ENCODE data around the gene PHACTR1. TPM values are rescaled to one million over a fixed set of nuclear protein-coding genes. Genes with fewer than 3 reads are reported as not detected.

The PHACTR1 gene
- total RNA-seq, 1 experiment from 2014 or later, result 0.21 TPM

DNA sequence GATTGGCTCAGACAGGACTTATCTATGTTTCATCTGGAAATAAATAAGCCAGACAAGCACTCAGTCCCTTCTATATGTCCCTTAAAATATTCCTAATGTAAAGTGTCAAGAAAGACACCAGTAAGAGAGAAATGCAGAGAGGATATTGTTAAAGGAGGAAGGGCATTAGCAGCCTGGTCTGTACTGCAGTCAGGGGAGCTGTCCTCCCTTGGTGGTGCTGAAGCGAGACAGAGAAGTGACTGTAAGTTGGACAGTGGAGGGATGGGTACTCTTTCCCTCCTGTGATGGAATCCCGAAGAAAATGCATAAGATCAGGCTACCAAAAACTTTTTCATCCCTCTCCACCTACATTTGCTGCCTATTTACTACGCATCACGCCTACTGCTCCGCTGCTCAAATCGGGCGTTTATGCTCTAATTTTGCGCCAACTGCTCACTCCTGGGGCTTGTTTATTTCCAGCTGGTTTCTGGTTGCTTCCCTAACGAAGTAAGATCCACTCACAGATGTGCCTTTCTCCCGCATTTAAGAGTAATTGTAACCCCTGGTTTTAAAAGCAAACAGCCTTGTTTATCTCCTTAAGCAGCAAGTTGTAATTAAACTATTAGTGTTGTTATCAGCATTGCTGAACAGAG lies 35.2 kb downstream of the PHACTR1 start:
- DNase-seq, result peak; percentile 59
- intact Hi-C loops (cut with micrococcal nuclease; ENCODE audit: unreplicated experiment), result no loop called here
- no TSS peak for BruUV-seq (replicated peaks)
- Mint-ChIP-seq H3K9me3 (ENCODE audit: low read depth, unreplicated experiment) (no peaks in the 10 kb centered on the region), H3K27me3 (ENCODE audit: unreplicated experiment) (peaks cover 55% of the 10 kb centered on the region), H3K36me3 (ENCODE audit: insufficient read depth, unreplicated experiment) (no peaks in the 10 kb centered on the region), H3K4me3 (ENCODE audit: low read depth, unreplicated experiment) (no peak overlapping the region), H3K4me1 (ENCODE audit: low read depth, unreplicated experiment) (no peaks in the 10 kb centered on the region), H3K27ac (ENCODE audit: unreplicated experiment) (no peak overlapping the region)
- TF ChIP-seq, protein P1, sequence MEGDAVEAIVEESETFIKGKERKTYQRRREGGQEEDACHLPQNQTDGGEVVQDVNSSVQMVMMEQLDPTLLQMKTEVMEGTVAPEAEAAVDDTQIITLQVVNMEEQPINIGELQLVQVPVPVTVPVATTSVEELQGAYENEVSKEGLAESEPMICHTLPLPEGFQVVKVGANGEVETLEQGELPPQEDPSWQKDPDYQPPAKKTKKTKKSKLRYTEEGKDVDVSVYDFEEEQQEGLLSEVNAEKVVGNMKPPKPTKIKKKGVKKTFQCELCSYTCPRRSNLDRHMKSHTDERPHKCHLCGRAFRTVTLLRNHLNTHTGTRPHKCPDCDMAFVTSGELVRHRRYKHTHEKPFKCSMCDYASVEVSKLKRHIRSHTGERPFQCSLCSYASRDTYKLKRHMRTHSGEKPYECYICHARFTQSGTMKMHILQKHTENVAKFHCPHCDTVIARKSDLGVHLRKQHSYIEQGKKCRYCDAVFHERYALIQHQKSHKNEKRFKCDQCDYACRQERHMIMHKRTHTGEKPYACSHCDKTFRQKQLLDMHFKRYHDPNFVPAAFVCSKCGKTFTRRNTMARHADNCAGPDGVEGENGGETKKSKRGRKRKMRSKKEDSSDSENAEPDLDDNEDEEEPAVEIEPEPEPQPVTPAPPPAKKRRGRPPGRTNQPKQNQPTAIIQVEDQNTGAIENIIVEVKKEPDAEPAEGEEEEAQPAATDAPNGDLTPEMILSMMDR (IDR thresholded peaks at IDR 0.05; ENCODE audit: unreplicated experiment), result no peak
- CTCF ChIA-PET, result interaction anchor here (0.6 kb wide), 1 partner anchor 516 kb away, joined by 4 read pairs; no protein-coding TSS in a partner anchor

DNA sequence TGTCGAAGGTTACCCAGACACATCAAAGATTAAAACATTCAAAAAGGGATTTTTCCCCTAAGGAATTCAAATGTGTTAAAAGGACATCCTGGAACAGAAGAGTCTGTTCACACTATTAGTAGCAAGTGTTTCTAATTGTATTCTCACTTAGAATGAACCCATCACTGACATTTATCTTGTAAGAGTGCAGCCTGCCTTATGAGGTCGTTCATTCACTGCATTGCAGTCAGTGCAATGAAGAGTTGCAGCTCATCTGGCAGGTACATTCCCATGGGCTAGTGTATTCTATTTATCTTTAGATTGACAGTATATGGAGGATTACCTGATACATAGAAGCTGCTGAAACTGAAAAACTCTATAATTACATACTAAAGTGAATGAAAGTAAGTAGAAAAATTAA lies 36.5 kb downstream of the PHACTR1 start:
- BruUV-seq (replicated peaks), result no TSS peak
- TF ChIP-seq, protein P1 (IDR thresholded peaks at IDR 0.05; ENCODE audit: unreplicated experiment), result no peak
- H3K4me1 Mint-ChIP-seq (ENCODE audit: low read depth, unreplicated experiment), result no peaks in the 10 kb centered on the region
- DNase-seq, result no peak
- H3K36me3 Mint-ChIP-seq (ENCODE audit: insufficient read depth, unreplicated experiment), result no peaks in the 10 kb centered on the region
- no peak overlapping the region for H3K27ac Mint-ChIP-seq (ENCODE audit: unreplicated experiment)
- H3K9me3 Mint-ChIP-seq (ENCODE audit: low read depth, unreplicated experiment), result no peaks in the 10 kb centered on the region
- no peak overlapping the region for H3K4me3 Mint-ChIP-seq (ENCODE audit: low read depth, unreplicated experiment)
- CTCF ChIA-PET, result interaction anchor here (0.5 kb wide), 1 partner anchor 1670 kb away, joined by 5 read pairs; no protein-coding TSS in a partner anchor
- intact Hi-C loops (cut with micrococcal nuclease; ENCODE audit: unreplicated experiment), result no loop called here
- peaks cover 55% of the 10 kb centered on the region for H3K27me3 Mint-ChIP-seq (ENCODE audit: unreplicated experiment)

DNA sequence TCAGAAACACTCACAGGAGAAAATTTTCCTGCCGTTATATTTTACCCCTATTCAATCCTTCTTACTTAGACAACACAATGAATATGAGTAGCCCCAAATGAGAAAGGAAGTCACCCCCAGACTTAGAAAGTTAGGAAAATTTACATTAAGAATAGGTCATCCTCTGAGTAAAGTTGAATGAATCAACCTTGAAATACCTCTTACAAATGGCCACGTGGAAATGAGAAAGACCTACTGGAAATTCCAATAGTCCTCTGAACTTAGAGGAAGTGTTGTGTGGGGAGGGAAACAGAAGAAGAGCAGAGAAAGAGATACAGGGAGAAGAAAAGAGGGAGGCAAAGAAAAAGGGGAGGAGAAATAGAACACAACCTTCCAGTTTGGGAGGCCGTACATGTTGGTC lies 43.7 kb downstream of the PHACTR1 start:
- CTCF ChIA-PET, result no interaction called here
- Mint-ChIP-seq H3K27me3 (ENCODE audit: unreplicated experiment) (peaks cover 60% of the 10 kb centered on the region), H3K4me3 (ENCODE audit: low read depth, unreplicated experiment) (no peak overlapping the region), H3K27ac (ENCODE audit: unreplicated experiment) (no peak overlapping the region), H3K36me3 (ENCODE audit: insufficient read depth, unreplicated experiment) (no peaks in the 10 kb centered on the region), H3K4me1 (ENCODE audit: low read depth, unreplicated experiment) (no peaks in the 10 kb centered on the region), H3K9me3 (ENCODE audit: low read depth, unreplicated experiment) (no peaks in the 10 kb centered on the region)
- no peak for DNase-seq
- TF ChIP-seq, protein P1 (IDR thresholded peaks at IDR 0.05; ENCODE audit: unreplicated experiment), result no peak
- BruUV-seq (replicated peaks), result no TSS peak
- intact Hi-C loops (cut with micrococcal nuclease; ENCODE audit: unreplicated experiment), result no loop called here

DNA sequence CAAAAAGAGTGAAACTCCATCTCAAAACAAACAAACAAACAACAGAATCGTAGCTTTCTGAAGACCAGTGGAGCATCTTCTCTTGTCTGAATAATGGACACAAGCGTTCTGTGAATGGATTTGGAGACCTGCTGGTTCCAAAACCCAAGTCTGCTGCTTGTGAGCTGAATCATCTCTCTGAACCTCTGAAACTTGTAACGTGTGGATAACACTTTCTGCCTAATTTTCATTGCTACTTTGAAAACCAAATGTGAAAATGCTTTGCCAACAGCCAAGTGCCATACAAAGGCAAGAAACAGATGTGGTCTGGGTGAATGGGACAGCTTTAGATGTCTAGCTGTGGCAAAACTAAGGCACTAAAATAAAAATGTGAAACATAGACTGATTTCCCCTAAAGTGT lies 44.3 kb downstream of the PHACTR1 start:
- CTCF ChIA-PET, result no interaction called here
- Mint-ChIP-seq H3K27ac (ENCODE audit: unreplicated experiment) (no peak overlapping the region), H3K36me3 (ENCODE audit: insufficient read depth, unreplicated experiment) (no peaks in the 10 kb centered on the region), H3K4me3 (ENCODE audit: low read depth, unreplicated experiment) (no peak overlapping the region), H3K4me1 (ENCODE audit: low read depth, unreplicated experiment) (no peaks in the 10 kb centered on the region), H3K9me3 (ENCODE audit: low read depth, unreplicated experiment) (no peaks in the 10 kb centered on the region), H3K27me3 (ENCODE audit: unreplicated experiment) (peaks cover 66% of the 10 kb centered on the region)
- DNase-seq, result no peak
- intact Hi-C loops (cut with micrococcal nuclease; ENCODE audit: unreplicated experiment), result no loop called here
- BruUV-seq (replicated peaks), result no TSS peak
- TF ChIP-seq, protein P1 (IDR thresholded peaks at IDR 0.05; ENCODE audit: unreplicated experiment), result no peak

Data from Calu3 (cell line).